ENCODE measurements around the gene XDH.

DNA sequence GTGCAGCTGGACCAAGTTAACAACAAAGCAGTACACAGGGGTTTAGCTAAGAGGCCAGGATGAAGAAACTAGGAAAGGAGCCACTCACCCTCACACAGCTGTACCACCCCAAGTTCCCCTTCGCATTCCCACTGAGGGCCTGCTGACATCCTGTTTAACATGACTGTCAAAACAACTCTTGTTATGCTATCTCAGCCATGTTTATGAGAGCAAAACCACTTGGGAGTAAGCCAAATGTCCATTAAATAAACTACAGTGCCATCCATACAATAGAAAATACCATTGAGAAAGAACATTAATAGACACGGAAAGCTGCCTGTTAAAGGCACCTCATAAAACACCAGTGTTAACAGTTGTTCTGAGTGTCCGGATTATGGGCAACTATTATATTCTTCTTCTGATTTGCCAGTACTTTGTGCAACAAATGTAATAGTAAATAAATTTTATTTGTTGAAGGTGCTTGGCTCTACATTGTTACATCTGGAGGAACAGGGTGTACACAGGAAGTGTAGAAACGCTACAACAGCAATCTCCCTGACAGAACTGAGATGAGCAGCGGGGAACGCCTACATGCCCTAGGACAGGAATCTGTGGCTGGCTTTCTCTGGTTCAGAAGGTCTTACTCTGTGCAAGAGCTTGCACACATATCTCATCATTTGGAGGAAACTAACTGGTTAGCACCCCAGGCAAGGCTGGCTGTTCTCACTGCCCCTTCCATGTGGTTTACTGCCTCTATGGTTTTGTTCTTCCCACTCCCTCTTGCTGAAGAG is 95.0 kb downstream of the XDH start:
- TF ChIP-seq, protein P1, sequence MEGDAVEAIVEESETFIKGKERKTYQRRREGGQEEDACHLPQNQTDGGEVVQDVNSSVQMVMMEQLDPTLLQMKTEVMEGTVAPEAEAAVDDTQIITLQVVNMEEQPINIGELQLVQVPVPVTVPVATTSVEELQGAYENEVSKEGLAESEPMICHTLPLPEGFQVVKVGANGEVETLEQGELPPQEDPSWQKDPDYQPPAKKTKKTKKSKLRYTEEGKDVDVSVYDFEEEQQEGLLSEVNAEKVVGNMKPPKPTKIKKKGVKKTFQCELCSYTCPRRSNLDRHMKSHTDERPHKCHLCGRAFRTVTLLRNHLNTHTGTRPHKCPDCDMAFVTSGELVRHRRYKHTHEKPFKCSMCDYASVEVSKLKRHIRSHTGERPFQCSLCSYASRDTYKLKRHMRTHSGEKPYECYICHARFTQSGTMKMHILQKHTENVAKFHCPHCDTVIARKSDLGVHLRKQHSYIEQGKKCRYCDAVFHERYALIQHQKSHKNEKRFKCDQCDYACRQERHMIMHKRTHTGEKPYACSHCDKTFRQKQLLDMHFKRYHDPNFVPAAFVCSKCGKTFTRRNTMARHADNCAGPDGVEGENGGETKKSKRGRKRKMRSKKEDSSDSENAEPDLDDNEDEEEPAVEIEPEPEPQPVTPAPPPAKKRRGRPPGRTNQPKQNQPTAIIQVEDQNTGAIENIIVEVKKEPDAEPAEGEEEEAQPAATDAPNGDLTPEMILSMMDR (IDR thresholded peaks at IDR 0.05; ENCODE audit: insufficient read depth, low read length), result no peak
- TF ChIP-seq, protein P2, sequence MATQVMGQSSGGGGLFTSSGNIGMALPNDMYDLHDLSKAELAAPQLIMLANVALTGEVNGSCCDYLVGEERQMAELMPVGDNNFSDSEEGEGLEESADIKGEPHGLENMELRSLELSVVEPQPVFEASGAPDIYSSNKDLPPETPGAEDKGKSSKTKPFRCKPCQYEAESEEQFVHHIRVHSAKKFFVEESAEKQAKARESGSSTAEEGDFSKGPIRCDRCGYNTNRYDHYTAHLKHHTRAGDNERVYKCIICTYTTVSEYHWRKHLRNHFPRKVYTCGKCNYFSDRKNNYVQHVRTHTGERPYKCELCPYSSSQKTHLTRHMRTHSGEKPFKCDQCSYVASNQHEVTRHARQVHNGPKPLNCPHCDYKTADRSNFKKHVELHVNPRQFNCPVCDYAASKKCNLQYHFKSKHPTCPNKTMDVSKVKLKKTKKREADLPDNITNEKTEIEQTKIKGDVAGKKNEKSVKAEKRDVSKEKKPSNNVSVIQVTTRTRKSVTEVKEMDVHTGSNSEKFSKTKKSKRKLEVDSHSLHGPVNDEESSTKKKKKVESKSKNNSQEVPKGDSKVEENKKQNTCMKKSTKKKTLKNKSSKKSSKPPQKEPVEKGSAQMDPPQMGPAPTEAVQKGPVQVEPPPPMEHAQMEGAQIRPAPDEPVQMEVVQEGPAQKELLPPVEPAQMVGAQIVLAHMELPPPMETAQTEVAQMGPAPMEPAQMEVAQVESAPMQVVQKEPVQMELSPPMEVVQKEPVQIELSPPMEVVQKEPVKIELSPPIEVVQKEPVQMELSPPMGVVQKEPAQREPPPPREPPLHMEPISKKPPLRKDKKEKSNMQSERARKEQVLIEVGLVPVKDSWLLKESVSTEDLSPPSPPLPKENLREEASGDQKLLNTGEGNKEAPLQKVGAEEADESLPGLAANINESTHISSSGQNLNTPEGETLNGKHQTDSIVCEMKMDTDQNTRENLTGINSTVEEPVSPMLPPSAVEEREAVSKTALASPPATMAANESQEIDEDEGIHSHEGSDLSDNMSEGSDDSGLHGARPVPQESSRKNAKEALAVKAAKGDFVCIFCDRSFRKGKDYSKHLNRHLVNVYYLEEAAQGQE (IDR thresholded peaks at IDR 0.05; ENCODE audit: insufficient replicate concordance, low read depth), result no peak
- peak; percentile 74 for TF ChIP-seq POLR2AphosphoS5 (IDR thresholded peaks at IDR 0.05; ENCODE audit: low read depth)
- no peak for TF ChIP-seq GABPA (IDR thresholded peaks at IDR 0.05; ENCODE audit: low read depth)

Measured in HL-60 (cell line).